Liver (tissue), 3 donors: ENCODE results near the gene DENND4A.

Experiments used
- ATF3 ChIP-seq: IDR thresholded peaks from 2 replicates; pipeline ENCODE4 v1.6.1; 2016; ENCODE audit warnings: antibody characterized with exemption
- EGR1 ChIP-seq, 2 donors: IDR thresholded peaks; 2 replicates each; pipeline ENCODE4 v1.6.1; 2016 to 2018; ENCODE audit warnings: antibody characterized with exemption in 2 of 2, low read depth in 2 of 2
- GABPA ChIP-seq, 2 donors: IDR thresholded peaks in 1 of 2; conservative IDR thresholded peaks in 1 of 2; 2 replicates each; pipeline ENCODE4 v1.6.1; 2016; ENCODE audit warnings: antibody characterized with exemption in 2 of 2, mild to moderate bottlenecking in 1 of 2, moderate library complexity in 1 of 2
- JUND ChIP-seq, 2 donors: IDR thresholded peaks; 2 replicates each; pipeline ENCODE4 v1.6.1; 2016; ENCODE audit warnings: antibody characterized with exemption in 2 of 2
- NR2F2 ChIP-seq: IDR thresholded peaks from 2 replicates; pipeline ENCODE4 v1.6.1; 2016; ENCODE audit warnings: antibody characterized with exemption
- RAD21 ChIP-seq, 2 donors: IDR thresholded peaks; 2 replicates each; pipeline ENCODE4 v1.6.1; 2016; ENCODE audit warnings: antibody characterized with exemption in 2 of 2, mild to moderate bottlenecking in 2 of 2
- RXRA ChIP-seq, 2 donors: IDR thresholded peaks; 2 replicates each; pipeline ENCODE4 v1.6.1; 2017 to 2018; ENCODE audit warnings: antibody characterized with exemption in 2 of 2, mild to moderate bottlenecking in 1 of 2
- SP1 ChIP-seq: IDR thresholded peaks from 2 replicates; pipeline ENCODE4 v1.6.1; 2018; ENCODE audit warnings: antibody characterized with exemption, mild to moderate bottlenecking
- TAF1 ChIP-seq: conservative IDR thresholded peaks from 2 replicates; pipeline ENCODE4 v1.6.1; 2016; ENCODE audit warnings: antibody characterized with exemption, mild to moderate bottlenecking
- YY1 ChIP-seq: IDR thresholded peaks from 2 replicates; pipeline ENCODE4 v1.6.1; 2016; ENCODE audit warnings: antibody characterized with exemption, mild to moderate bottlenecking
- ZBTB33 ChIP-seq: IDR thresholded peaks from 2 replicates; pipeline ENCODE4 v1.6.1; 2016; ENCODE audit warnings: antibody characterized with exemption
- TF ChIP-seq, protein P1 (sequence below): fragments of 150-350 bp; IDR thresholded peaks from 2 replicates; pipeline ENCODE4 v1.5.1; 2017; ENCODE audit warnings: improper control_type of control experiment, low read depth, low read length; ENCODE audit not compliant: missing input control
- TF ChIP-seq, protein P2 (sequence below): IDR thresholded peaks from 2 replicates; pipeline ENCODE4 v1.6.1; 2016; ENCODE audit warnings: antibody characterized with exemption
- donor health status: healthy.
- donor health status: healthy.

DNA sequence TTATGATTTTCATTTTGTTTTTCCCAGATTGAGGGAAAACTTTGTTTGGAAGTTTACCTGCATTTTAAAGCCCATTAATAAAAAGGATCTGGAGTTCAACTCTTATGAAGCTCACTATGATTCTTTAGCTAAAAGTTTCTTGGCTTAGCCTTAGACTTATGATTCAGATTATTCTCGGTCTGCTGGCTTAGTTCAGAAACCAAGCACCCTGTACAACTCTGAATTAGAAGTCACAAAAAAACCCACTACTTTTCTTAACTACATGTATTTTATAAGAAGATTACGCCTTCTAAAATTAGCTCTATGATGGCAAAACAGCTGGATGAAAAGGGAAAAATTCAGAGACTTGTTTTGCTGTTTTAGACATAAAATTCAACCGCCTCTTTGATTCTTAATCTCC is 14.3 kb upstream of the DENND4A start:
- TF ChIP-seq, protein P1, sequence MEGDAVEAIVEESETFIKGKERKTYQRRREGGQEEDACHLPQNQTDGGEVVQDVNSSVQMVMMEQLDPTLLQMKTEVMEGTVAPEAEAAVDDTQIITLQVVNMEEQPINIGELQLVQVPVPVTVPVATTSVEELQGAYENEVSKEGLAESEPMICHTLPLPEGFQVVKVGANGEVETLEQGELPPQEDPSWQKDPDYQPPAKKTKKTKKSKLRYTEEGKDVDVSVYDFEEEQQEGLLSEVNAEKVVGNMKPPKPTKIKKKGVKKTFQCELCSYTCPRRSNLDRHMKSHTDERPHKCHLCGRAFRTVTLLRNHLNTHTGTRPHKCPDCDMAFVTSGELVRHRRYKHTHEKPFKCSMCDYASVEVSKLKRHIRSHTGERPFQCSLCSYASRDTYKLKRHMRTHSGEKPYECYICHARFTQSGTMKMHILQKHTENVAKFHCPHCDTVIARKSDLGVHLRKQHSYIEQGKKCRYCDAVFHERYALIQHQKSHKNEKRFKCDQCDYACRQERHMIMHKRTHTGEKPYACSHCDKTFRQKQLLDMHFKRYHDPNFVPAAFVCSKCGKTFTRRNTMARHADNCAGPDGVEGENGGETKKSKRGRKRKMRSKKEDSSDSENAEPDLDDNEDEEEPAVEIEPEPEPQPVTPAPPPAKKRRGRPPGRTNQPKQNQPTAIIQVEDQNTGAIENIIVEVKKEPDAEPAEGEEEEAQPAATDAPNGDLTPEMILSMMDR, result no peak
- TF ChIP-seq ZBTB33, result no peak
- no peak for TF ChIP-seq TAF1
- no peak for TF ChIP-seq YY1
- no peak for TF ChIP-seq SP1
- TF ChIP-seq ATF3, result no peak
- no peak for TF ChIP-seq NR2F2
- no peak for TF ChIP-seq RAD21 (IDR thresholded peaks at IDR 0.05)
- no peak for TF ChIP-seq JUND (IDR thresholded peaks at IDR 0.05)
- TF ChIP-seq, protein P2, sequence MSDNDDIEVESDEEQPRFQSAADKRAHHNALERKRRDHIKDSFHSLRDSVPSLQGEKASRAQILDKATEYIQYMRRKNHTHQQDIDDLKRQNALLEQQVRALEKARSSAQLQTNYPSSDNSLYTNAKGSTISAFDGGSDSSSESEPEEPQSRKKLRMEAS, result no peak
- TF ChIP-seq GABPA (IDR thresholded peaks at IDR 0.05 in 1 of 2, conservative IDR thresholded peaks at IDR 0.05 in 1 of 2), result no peak
- no peak for TF ChIP-seq RXRA (IDR thresholded peaks at IDR 0.05)
- no peak for TF ChIP-seq EGR1 (IDR thresholded peaks at IDR 0.05; ENCODE audit: low read depth in 2 of 2)
